Smooth muscle cell (in vitro differentiated cells): ENCODE data around the gene EDC4. TPM values are rescaled to one million over a fixed set of nuclear protein-coding genes. Genes with fewer than 3 reads are reported as not detected.

Experiments used
- DNase-seq: peaks from one replicate; lab custom pipeline; 2025; ENCODE audit not compliant: unreplicated experiment; lab: John Stamatoyannopoulos, UW
- H2AFZ ChIP-seq: fragments of 200-600 bp; sonication (generic); 2 replicates; pipeline ENCODE4 v1.6.0; 2016; ENCODE audit warnings: antibody characterized with exemption, low read depth, mild to moderate bottlenecking
- H3F3A ChIP-seq: fragments of 200-600 bp; sonication (generic); 2 replicates; pipeline ENCODE4 v1.6.0; 2017; ENCODE audit warnings: antibody characterized with exemption, low read depth
- H3K27ac ChIP-seq: fragments of 200-600 bp; sonication (generic); 2 replicates; pipeline ENCODE4 v1.5.1; 2016; ENCODE audit warnings: low read depth, mild to moderate bottlenecking
- H3K27me3 ChIP-seq: fragments of 200-600 bp; sonication (generic); 2 replicates; pipeline ENCODE4 v1.6.1; 2016; ENCODE audit warnings: low read depth, mild to moderate bottlenecking
- H3K36me3 ChIP-seq: fragments of 200-600 bp; sonication (generic); 2 replicates; pipeline ENCODE4 v1.5.1; 2016; ENCODE audit warnings: low read depth
- H3K4me1 ChIP-seq: fragments of 200-600 bp; sonication (generic); 2 replicates; pipeline ENCODE4 v1.5.1; 2016; ENCODE audit warnings: low read depth
- H3K4me2 ChIP-seq: fragments of 200-600 bp; sonication (generic); 2 replicates; pipeline ENCODE4 v1.6.0; 2016; ENCODE audit warnings: mild to moderate bottlenecking
- H3K4me3 ChIP-seq: fragments of 200-600 bp; sonication (generic); 2 replicates; pipeline ENCODE4 v1.5.1; 2016; ENCODE audit warnings: mild to moderate bottlenecking
- H3K79me2 ChIP-seq: fragments of 200-600 bp; sonication (generic); 2 replicates; pipeline ENCODE4 v1.6.0; 2016; ENCODE audit warnings: low read depth, mild to moderate bottlenecking
- H3K9ac ChIP-seq: fragments of 200-600 bp; sonication (generic); 2 replicates; pipeline ENCODE4 v1.6.0; 2016; ENCODE audit warnings: low read depth
- H3K9me3 ChIP-seq: fragments of 200-600 bp; sonication (generic); replicated peaks from 2 replicates; pipeline ENCODE4 v1.5.1; 2016; ENCODE audit warnings: low read depth
- H4K20me1 ChIP-seq: fragments of 200-600 bp; sonication (generic); 2 replicates; pipeline ENCODE4 v1.6.0; 2016; ENCODE audit warnings: low read depth
- CTCF ChIP-seq: fragments of 200-600 bp; sonication (generic); IDR thresholded peaks from 2 replicates; pipeline ENCODE4 v1.5.1; 2017; ENCODE audit warnings: borderline replicate concordance, mild to moderate bottlenecking, antibody characterized with exemption; ENCODE audit not compliant: insufficient read depth, poor library complexity, severe bottlenecking
- WGBS: methylation state at CpG from one replicate; pipeline ENCODE4 v1.1.7; 2016; ENCODE audit warnings: low lambda C conversion rate; 5-methylcytosine and 5-hydroxymethylcytosine counted together
- polyA plus RNA-seq: library from polyadenylated mRNA; unstranded; fragments of >200 nt; fragmentation: Nextera tagmentation; extraction: Ambion mirVana; gene quantifications from 2 replicates; pipeline ENCODE4 v1.2.1, GENCODE V29; 2016
- total RNA-seq: library from RNA; depleted of rRNA; stranded (reverse); fragments of >200 nt; gene quantifications from 2 replicates; pipeline ENCODE4 v1.2.3, GENCODE V29; 2014

EDC4 gene
- total and polyA plus RNA-seq, 2 experiments from 2014 or later = 46.3 to 64.5 TPM

DNA sequence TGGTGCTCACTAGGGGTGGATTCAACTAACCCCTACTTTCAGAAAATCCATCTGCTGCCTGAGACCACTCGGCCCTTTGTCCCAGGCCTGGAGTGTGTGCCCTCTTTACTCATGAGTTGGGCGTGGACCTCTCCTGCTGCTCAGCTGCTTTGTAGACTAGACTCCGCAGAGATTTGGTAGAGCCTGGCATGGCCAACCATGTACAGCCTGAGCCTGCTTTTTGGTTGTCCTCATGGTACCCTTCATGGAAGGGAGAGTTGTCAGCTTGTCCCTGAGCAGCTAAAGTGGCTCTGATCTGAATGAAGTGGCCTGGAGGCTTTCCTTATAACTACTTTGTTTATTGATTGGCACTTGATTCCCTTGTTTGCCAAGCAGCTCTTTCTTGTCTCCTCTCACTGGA lies 1.5 kb downstream of the EDC4 start:
- Histone ChIP-seq H2AFZ (no peak overlapping the region), H3K36me3 (no peaks in the 10 kb centered on the region), H3K4me3 (peak overlapping the region; percentile 87), H3K4me1 (peaks cover 13% of the 10 kb centered on the region), H3K27me3 (no peaks in the 10 kb centered on the region), H3K9ac (peak overlapping the region; percentile 93), H4K20me1 (peaks cover 32% of the 10 kb centered on the region), H3K79me2 (peaks cover 38% of the 10 kb centered on the region), H3F3A (peaks cover 13% of the 10 kb centered on the region), H3K9me3 (no peaks in the 10 kb centered on the region), H3K27ac (no peak overlapping the region), H3K4me2 (peak overlapping the region; percentile 100)
- WGBS = 95% methylated on average over 3 of the region's 3 CpGs
- no peak for TF ChIP-seq CTCF
- DNase-seq = no peak

GRCh38 chr16:67877064-67877463 lies 4.2 kb downstream of the EDC4 start:
- peaks cover 6% of the 10 kb centered on the region for H3F3A ChIP-seq
- no peaks in the 10 kb centered on the region for H3K27me3 ChIP-seq
- WGBS = 98% methylated on average over 11 of the region's 11 CpGs
- no peak overlapping the region for H3K9ac ChIP-seq
- DNase-seq = no peak
- no peaks in the 10 kb centered on the region for H3K9me3 ChIP-seq
- peaks cover 32% of the 10 kb centered on the region for H4K20me1 ChIP-seq
- H3K4me1 ChIP-seq = peaks cover 13% of the 10 kb centered on the region
- H3K36me3 ChIP-seq = no peaks in the 10 kb centered on the region
- no peak overlapping the region for H2AFZ ChIP-seq
- H3K79me2 ChIP-seq = peaks cover 38% of the 10 kb centered on the region
- H3K4me2 ChIP-seq = no peak overlapping the region
- no peak overlapping the region for H3K27ac ChIP-seq
- TF ChIP-seq CTCF = no peak
- no peak overlapping the region for H3K4me3 ChIP-seq

DNA sequence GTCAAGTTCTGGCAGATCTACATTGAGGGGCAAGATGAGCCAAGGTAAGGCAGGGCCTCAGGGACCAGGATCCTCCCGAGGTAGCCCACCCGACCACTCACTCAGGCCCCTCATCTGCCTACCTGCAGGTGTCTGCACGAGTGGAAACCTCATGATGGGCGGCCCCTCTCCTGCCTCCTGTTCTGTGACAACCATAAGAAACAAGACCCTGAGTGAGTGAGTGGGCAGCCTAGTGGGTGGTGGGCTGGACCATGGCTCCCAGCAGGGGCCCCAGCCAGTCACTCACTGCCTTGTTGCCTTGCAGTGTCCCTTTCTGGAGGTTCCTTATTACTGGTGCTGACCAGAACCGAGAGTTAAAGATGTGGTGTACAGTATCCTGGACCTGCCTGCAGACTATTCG lies 5.4 kb downstream of the EDC4 start:
- Histone ChIP-seq H3K4me2 (no peak overlapping the region), H3K27ac (no peak overlapping the region), H4K20me1 (peaks cover 33% of the 10 kb centered on the region), H3K4me3 (no peak overlapping the region), H3K9ac (no peak overlapping the region), H3K27me3 (no peaks in the 10 kb centered on the region), H3F3A (no peaks in the 10 kb centered on the region), H3K4me1 (peaks cover 13% of the 10 kb centered on the region), H3K79me2 (peaks cover 36% of the 10 kb centered on the region), H2AFZ (no peak overlapping the region), H3K9me3 (no peaks in the 10 kb centered on the region), H3K36me3 (no peaks in the 10 kb centered on the region)
- WGBS = 99% methylated on average over 6 of the region's 6 CpGs
- TF ChIP-seq CTCF = no peak
- no peak for DNase-seq

DNA sequence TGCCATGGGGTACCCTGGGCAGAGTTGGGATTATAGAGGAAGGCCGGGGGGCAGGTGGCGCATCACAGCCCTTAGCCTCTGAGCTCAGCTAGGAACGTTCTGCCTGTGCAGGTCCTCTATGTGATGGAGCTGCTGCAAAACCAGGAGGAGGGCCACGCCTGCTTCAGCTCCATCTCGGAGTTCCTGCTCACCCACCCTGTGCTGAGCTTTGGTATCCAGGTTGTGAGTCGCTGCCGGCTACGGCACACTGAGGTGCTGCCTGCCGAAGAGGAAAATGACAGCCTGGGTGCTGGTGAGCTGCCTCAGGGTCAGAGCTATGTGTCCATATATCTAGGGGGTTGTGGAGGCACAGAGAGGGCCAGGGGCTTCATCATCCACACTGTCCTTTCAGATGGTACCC lies 6.0 kb downstream of the EDC4 start:
- H4K20me1 ChIP-seq = peaks cover 35% of the 10 kb centered on the region
- H3K9me3 ChIP-seq = no peaks in the 10 kb centered on the region

More for the DNA sequence above, 6.0 kb downstream of the EDC4 start:
- Histone ChIP-seq H3K9ac (no peak overlapping the region), H3K79me2 (peaks cover 30% of the 10 kb centered on the region), H3K36me3 (no peaks in the 10 kb centered on the region), H3K4me2 (no peak overlapping the region), H3F3A (no peaks in the 10 kb centered on the region), H3K4me3 (no peak overlapping the region), H3K27me3 (no peaks in the 10 kb centered on the region), H3K4me1 (peaks cover 9% of the 10 kb centered on the region), H3K27ac (no peak overlapping the region), H2AFZ (no peak overlapping the region)
- 96% methylated on average over 9 of the region's 9 CpGs for WGBS
- no peak for DNase-seq
- no peak for TF ChIP-seq CTCF
